OCI-LY7 (cell line): Measurements from ENCODE around the gene ITGA3. TPM values are rescaled to one million over a fixed set of nuclear protein-coding genes. Genes with fewer than 3 reads are reported as not detected.

Experiments used
- BruUV-seq: library from RNA; stranded (reverse); fragments of 400-500 nt; replicated peaks from 2 replicates; lab custom pipeline; 2021; lab: Mats Ljungman, UMichigan
- CTCF ChIA-PET: fragments of 300-600 bp; sonication (Branson Sonifier 250); formaldehyde crosslinking; loops from one replicate; lab custom pipeline; 2022; ENCODE audit warnings: antibody characterized with exemption; ENCODE audit not compliant: unreplicated experiment; lab: Charles Lee
- POLR2A ChIA-PET: fragments of 300-600 bp; sonication (Branson Sonifier 250); formaldehyde crosslinking; loops from one replicate; lab custom pipeline; 2022; ENCODE audit warnings: antibody characterized with exemption; lab: Charles Lee
- DNase-seq: peaks from one replicate; pipeline ENCODE4 v3.0.0-alpha.2; 2015; ENCODE audit warnings: low spot score
- H2AFZ ChIP-seq: fragments of 200-600 bp; sonication (generic), shearing (Covaris generic); 2 replicates; pipeline ENCODE4 v1.6.1; 2014; ENCODE audit warnings: mild to moderate bottlenecking, antibody characterized with exemption, low read length, moderate library complexity
- H3K27ac ChIP-seq: fragments of 200-600 bp; sonication (generic); 2 replicates; pipeline ENCODE4 v1.5.1; 2014; ENCODE audit warnings: mixed run types, low read depth, mild to moderate bottlenecking, moderate library complexity, low read length, inconsistent platforms; ENCODE audit not compliant: poor library complexity, severe bottlenecking
- H3K36me3 ChIP-seq: fragments of 200-600 bp; sonication (generic); 2 replicates; pipeline ENCODE4 v1.6.1; 2014; ENCODE audit warnings: mild to moderate bottlenecking, antibody characterized with exemption, low read length, moderate library complexity, mixed read lengths; ENCODE audit not compliant: insufficient read depth
- H3K4me1 ChIP-seq: fragments of 200-600 bp; sonication (generic); 2 replicates; pipeline ENCODE4 v1.5.1; 2014; ENCODE audit warnings: mild to moderate bottlenecking, low read length; ENCODE audit not compliant: insufficient read depth, poor library complexity, severe bottlenecking
- H3K4me2 ChIP-seq: fragments of 200-600 bp; sonication (generic); 2 replicates; pipeline ENCODE4 v1.6.1; 2014; ENCODE audit warnings: mild to moderate bottlenecking, low read length
- H3K4me3 ChIP-seq: fragments of 200-600 bp; sonication (generic); 2 replicates; pipeline ENCODE4 v1.5.1; 2014; ENCODE audit warnings: mild to moderate bottlenecking, low read depth, low read length; ENCODE audit not compliant: poor library complexity, severe bottlenecking
- H3K79me2 ChIP-seq: fragments of 200-600 bp; sonication (generic); 2 replicates; pipeline ENCODE4 v1.6.1; 2016; ENCODE audit warnings: low read depth, mild to moderate bottlenecking, low read length, moderate library complexity, mixed read lengths; ENCODE audit not compliant: insufficient read depth
- H3K9me2 ChIP-seq: fragments of 200-600 bp; sonication (generic); 2 replicates; pipeline ENCODE4 v1.6.1; 2016; ENCODE audit warnings: mild to moderate bottlenecking, low read length, mixed read lengths; ENCODE audit not compliant: insufficient read depth
- H3K9me3 ChIP-seq: fragments of 200-600 bp; sonication (generic); 2 replicates; pipeline ENCODE4 v1.6.1; 2014; ENCODE audit warnings: mild to moderate bottlenecking, mixed run types, low read length, mixed read lengths
- H4K20me1 ChIP-seq: fragments of 200-600 bp; sonication (generic); 2 replicates; pipeline ENCODE4 v1.6.1; 2014; ENCODE audit warnings: mild to moderate bottlenecking, antibody characterized with exemption, low read length, moderate library complexity, mixed read lengths; ENCODE audit not compliant: insufficient read depth
- EZH2phosphoT487 ChIP-seq: fragments of 200-600 bp; sonication (generic); IDR thresholded peaks from 2 replicates; pipeline ENCODE4 v1.6.1; 2018; ENCODE audit warnings: low read depth, borderline replicate concordance, mild to moderate bottlenecking, mixed run types, antibody characterized with exemption, low read length, moderate library complexity, mixed read lengths
- intact Hi-C: fragments of 100-400 bp; cut with micrococcal nuclease; formaldehyde crosslinking; loops from one replicate; pipeline ENCODE4 v1.10.0; 2022; ENCODE audit not compliant: unreplicated experiment
- total RNA-seq, 2 experiments: library from RNA; depleted of rRNA in 1 of 2; stranded (reverse); fragments of >200 nt in 1 of 2; shearing (Covaris generic) in 1 of 2; gene quantifications; 2 replicates each; pipeline ENCODE4 v1.2.3, GENCODE V29; 2014 to 2022
- TF ChIP-seq, protein P1 (sequence below): fragments of 200-600 bp; sonication (generic); conservative IDR thresholded peaks from 2 replicates; pipeline ENCODE4 v1.5.1; 2014; ENCODE audit warnings: mild to moderate bottlenecking, antibody characterized with exemption, low read length, moderate library complexity, mixed read lengths

Gene ITGA3
- total RNA-seq, 2 experiments from 2014 or later: 15.2 to 30.7 TPM

- no TSS peak for BruUV-seq
- CTCF ChIA-PET: no interaction called here
- Histone ChIP-seq H3K4me3 (peak overlapping the region; percentile 94), H3K4me2 (peak overlapping the region; percentile 87), H3K27ac (peak overlapping the region; percentile 40), H3K9me3 (no peaks in the 10 kb centered on the region), H4K20me1 (no peaks in the 10 kb centered on the region), H3K79me2 (no peaks in the 10 kb centered on the region), H3K36me3 (no peaks in the 10 kb centered on the region), H3K4me1 (peaks cover 20% of the 10 kb centered on the region), H2AFZ (peak overlapping the region; percentile 87), H3K9me2 (no peaks in the 10 kb centered on the region)
- intact Hi-C loops: loop anchor here (1.0 to 2.0 kb wide), 3 partner anchors 39 to 69 kb away; partner anchors contain the start of genes ITGA3 and PPP1R9B
- TF ChIP-seq EZH2phosphoT487: no peak
- TF ChIP-seq, protein P1, sequence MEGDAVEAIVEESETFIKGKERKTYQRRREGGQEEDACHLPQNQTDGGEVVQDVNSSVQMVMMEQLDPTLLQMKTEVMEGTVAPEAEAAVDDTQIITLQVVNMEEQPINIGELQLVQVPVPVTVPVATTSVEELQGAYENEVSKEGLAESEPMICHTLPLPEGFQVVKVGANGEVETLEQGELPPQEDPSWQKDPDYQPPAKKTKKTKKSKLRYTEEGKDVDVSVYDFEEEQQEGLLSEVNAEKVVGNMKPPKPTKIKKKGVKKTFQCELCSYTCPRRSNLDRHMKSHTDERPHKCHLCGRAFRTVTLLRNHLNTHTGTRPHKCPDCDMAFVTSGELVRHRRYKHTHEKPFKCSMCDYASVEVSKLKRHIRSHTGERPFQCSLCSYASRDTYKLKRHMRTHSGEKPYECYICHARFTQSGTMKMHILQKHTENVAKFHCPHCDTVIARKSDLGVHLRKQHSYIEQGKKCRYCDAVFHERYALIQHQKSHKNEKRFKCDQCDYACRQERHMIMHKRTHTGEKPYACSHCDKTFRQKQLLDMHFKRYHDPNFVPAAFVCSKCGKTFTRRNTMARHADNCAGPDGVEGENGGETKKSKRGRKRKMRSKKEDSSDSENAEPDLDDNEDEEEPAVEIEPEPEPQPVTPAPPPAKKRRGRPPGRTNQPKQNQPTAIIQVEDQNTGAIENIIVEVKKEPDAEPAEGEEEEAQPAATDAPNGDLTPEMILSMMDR: no peak
- POLR2A ChIA-PET: no interaction called here
- peak; percentile 35 for DNase-seq
Observed at GRCh38 chr17:50095626-50096037, 39.7 kb downstream of the ITGA3 start.

DNA sequence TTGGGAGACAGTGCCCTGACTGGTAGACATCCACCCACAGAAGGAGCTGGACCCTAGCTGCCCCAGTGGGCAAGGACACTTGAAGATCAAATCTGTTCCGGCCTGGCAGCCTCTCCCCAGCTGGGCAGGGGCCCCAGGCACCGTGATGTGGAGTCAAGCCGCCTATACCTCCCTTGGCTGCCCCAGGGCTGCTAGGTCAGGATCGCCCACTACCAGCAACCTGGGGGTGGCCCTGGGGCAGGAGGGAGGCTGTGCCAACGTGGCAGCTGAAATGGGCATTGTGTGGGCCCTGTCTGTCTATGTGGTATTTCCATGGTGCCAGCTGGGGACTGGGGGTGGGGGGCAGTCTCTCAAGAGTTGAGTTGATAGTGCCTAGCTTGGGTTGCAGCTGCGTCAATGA is 40.2 kb downstream of the ITGA3 start:
- POLR2A ChIA-PET: no interaction called here

GRCh38 chr17:50096758-50097157 is 40.8 kb downstream of the ITGA3 start:
- DNase-seq: no peak
- Histone ChIP-seq H3K79me2 (no peaks in the 10 kb centered on the region), H3K36me3 (no peaks in the 10 kb centered on the region), H3K4me1 (peaks cover 20% of the 10 kb centered on the region), H3K9me3 (no peaks in the 10 kb centered on the region), H3K27ac (no peak overlapping the region), H3K4me2 (peak overlapping the region; percentile 87; the same call in 1 of the 2 replicates), H4K20me1 (no peaks in the 10 kb centered on the region), H2AFZ (no peak overlapping the region), H3K9me2 (no peaks in the 10 kb centered on the region), H3K4me3 (peak overlapping the region; percentile 94)
- ChIA-PET CTCF (no interaction called here), POLR2A (no interaction called here)
- intact Hi-C loops: no loop called here
- TF ChIP-seq, protein P1: no peak
- TF ChIP-seq EZH2phosphoT487: no peak
- no TSS peak for BruUV-seq

More for the DNA sequence above, 40.2 kb downstream of the ITGA3 start:
- CTCF ChIA-PET: no interaction called here
- intact Hi-C loops: no loop called here
- TF ChIP-seq EZH2phosphoT487: no peak
- TF ChIP-seq, protein P1: no peak
- H3K9me3 ChIP-seq: no peaks in the 10 kb centered on the region
- H4K20me1 ChIP-seq: no peaks in the 10 kb centered on the region
- no peak overlapping the region for H2AFZ ChIP-seq
- peaks cover 20% of the 10 kb centered on the region for H3K4me1 ChIP-seq
- H3K79me2 ChIP-seq: no peaks in the 10 kb centered on the region
- H3K27ac ChIP-seq: no peak overlapping the region
- H3K4me2 ChIP-seq: peak overlapping the region; percentile 87
- no TSS peak for BruUV-seq
- no peak for DNase-seq
- H3K4me3 ChIP-seq: peak overlapping the region; percentile 94
- H3K9me2 ChIP-seq: no peaks in the 10 kb centered on the region
- no peaks in the 10 kb centered on the region for H3K36me3 ChIP-seq
